HL-60/S4 (cell line): ENCODE measurements around the gene RNU5D-1.

Experiments
- in situ Hi-C: fragments of 300-500 bp; cut with MboI; formaldehyde crosslinking; loops from 2 replicates; pipeline ENCODE4 v1.14.3; 2022; ENCODE audit warnings: low sequenced_read_pairs

Gene RNU5D-1

GRCh38 chr1:44733784-44734183 is 2.8 kb upstream of the RNU5D-1 start:
- in situ Hi-C loops = no loop called here

GRCh38 chr1:44733365-44733764 is 2.4 kb upstream of the RNU5D-1 start:
- in situ Hi-C loops = no loop called here

- in situ Hi-C loops = no loop called here
Measured at GRCh38 chr1:44724955-44725698, 5.8 kb downstream of the RNU5D-1 start.

GRCh38 chr1:44724296-44724954 is 6.5 kb downstream of the RNU5D-1 start:
- in situ Hi-C loops = no loop called here

- in situ Hi-C loops = no loop called here
Measured at GRCh38 chr1:44723496-44724295, 7.3 kb downstream of the RNU5D-1 start.

- in situ Hi-C loops = no loop called here
Measured at GRCh38 chr1:44723064-44723463, 7.9 kb downstream of the RNU5D-1 start.

GRCh38 chr1:44721485-44722361 is 9.2 kb downstream of the RNU5D-1 start:
- in situ Hi-C loops = no loop called here

GRCh38 chr1:44720281-44720680 is 10.7 kb downstream of the RNU5D-1 start:
- in situ Hi-C loops = no loop called here

GRCh38 chr1:44719318-44719717 is 11.7 kb downstream of the RNU5D-1 start:
- in situ Hi-C loops = no loop called here

GRCh38 chr1:44718091-44718490 is 12.9 kb downstream of the RNU5D-1 start:
- in situ Hi-C loops = no loop called here

GRCh38 chr1:44717653-44718052 is 13.3 kb downstream of the RNU5D-1 start:
- in situ Hi-C loops = no loop called here

- in situ Hi-C loops = no loop called here
Measured at GRCh38 chr1:44717156-44717555, 13.8 kb downstream of the RNU5D-1 start.

- in situ Hi-C loops = no loop called here
Measured at GRCh38 chr1:44714944-44715571, 15.9 kb downstream of the RNU5D-1 start.

GRCh38 chr1:44714532-44714931 is 16.4 kb downstream of the RNU5D-1 start:
- in situ Hi-C loops = no loop called here

- in situ Hi-C loops = no loop called here
Measured at GRCh38 chr1:44713321-44713781, 17.6 kb downstream of the RNU5D-1 start.

GRCh38 chr1:44707959-44708831 is 22.8 kb downstream of the RNU5D-1 start:
- in situ Hi-C loops = no loop called here

GRCh38 chr1:44707112-44707881 is 23.7 kb downstream of the RNU5D-1 start:
- in situ Hi-C loops = no loop called here

GRCh38 chr1:44705938-44706337 is 25.0 kb downstream of the RNU5D-1 start:
- in situ Hi-C loops = no loop called here
